GM12878 (cell line): ENCODE results near the gene GMIP.

Source experiments
- BCL11A ChIP-seq: IDR thresholded peaks from 2 replicates; pipeline ENCODE4 v1.6.1; 2011; ENCODE audit warnings: low read depth, low read length
- BRCA1 ChIP-seq: IDR thresholded peaks from 2 replicates; pipeline ENCODE4 v1.6.1; 2011; ENCODE audit warnings: low read depth, low read length, improper control_type of control experiment
- CEBPB ChIP-seq, 2 experiments: fragments of 150-350 bp in 1 of 2; IDR thresholded peaks; 2 replicates each; pipeline ENCODE4 v1.6.1; 2012 to 2014; ENCODE audit warnings: low read depth in 2 of 2, low read length in 2 of 2, borderline replicate concordance in 1 of 2, inconsistent platforms in 1 of 2
- CTCF ChIP-seq, 3 experiments: IDR thresholded peaks in 2 of 3; conservative IDR thresholded peaks in 1 of 3; 2 replicates each; pipeline ENCODE4 v1.5.1; 2011; ENCODE audit warnings: low read depth in 3 of 3, low read length in 3 of 3, mild to moderate bottlenecking in 3 of 3, control low read depth in 2 of 3, moderate library complexity in 2 of 3, inconsistent platforms in 1 of 3, mixed read lengths in 1 of 3; ENCODE audit not compliant: control insufficient read depth in 2 of 3, insufficient read depth in 1 of 3; ENCODE audit errors: extremely low read depth in 1 of 3
- EZH2 ChIP-seq: IDR thresholded peaks from 2 replicates; pipeline ENCODE4 v1.6.1; 2012; ENCODE audit warnings: low read depth, mild to moderate bottlenecking, control low read depth, inconsistent platforms, low read length, borderline replicate concordance; ENCODE audit not compliant: control insufficient read depth
- NR2C1 ChIP-seq: fragments of 450-650 bp; IDR thresholded peaks from 2 replicates; pipeline ENCODE4 v1.6.1; 2017; ENCODE audit warnings: antibody characterized with exemption, mild to moderate bottlenecking, moderate library complexity
- POLR2A ChIP-seq: IDR thresholded peaks from 2 replicates; pipeline ENCODE4 v1.6.1; 2011; ENCODE audit warnings: low read depth, mild to moderate bottlenecking, low read length
- RAD21 ChIP-seq: IDR thresholded peaks from 2 replicates; pipeline ENCODE4 v1.6.1; 2011; ENCODE audit warnings: mild to moderate bottlenecking, low read depth, low read length, moderate library complexity; ENCODE audit not compliant: insufficient read depth
- SREBF2 ChIP-seq: IDR thresholded peaks from 2 replicates; pipeline ENCODE4 v1.6.1; 2012; ENCODE audit warnings: mild to moderate bottlenecking, low read length
- ZBTB33 ChIP-seq: fragments of 450-650 bp; IDR thresholded peaks from 2 replicates; pipeline ENCODE4 v1.6.1; 2017; ENCODE audit warnings: mild to moderate bottlenecking
- ZNF274 ChIP-seq: IDR thresholded peaks from one replicate; pipeline ENCODE4 v1.8.0; 2011; ENCODE audit not compliant: insufficient read length, insufficient read depth
- ZNF687 ChIP-seq: fragments of 450-650 bp; IDR thresholded peaks from 2 replicates; pipeline ENCODE4 v1.6.1; 2017; ENCODE audit warnings: mild to moderate bottlenecking, moderate library complexity

- TF ChIP-seq NR2C1 (no peak), BCL11A (no peak), ZNF687 (no peak), SREBF2 (no peak), BRCA1 (no peak), ZBTB33 (no peak), CTCF (IDR thresholded peaks at IDR 0.05 in 2 of 3, conservative IDR thresholded peaks at IDR 0.05 in 1 of 3; ENCODE audit: control insufficient read depth in 2 of 3, extremely low read depth in 1 of 3, insufficient read depth in 1 of 3, low read depth in 3 of 3, low read length in 3 of 3) (no peak), CEBPB (IDR thresholded peaks at IDR 0.05; ENCODE audit: borderline replicate concordance in 1 of 2, low read depth in 2 of 2, low read length in 2 of 2) (no peak), RAD21 (no peak), POLR2A (no peak), EZH2 (no peak), ZNF274 (no peak)
These were observed 63.0 kb downstream of the GMIP start for GRCh38 chr19:19580418-19580817.
